ENCODE measurements around the gene EHD1. TPM values are rescaled to one million over a fixed set of nuclear protein-coding genes. Genes with fewer than 3 reads are reported as not detected.

EHD1 gene
- polyA plus RNA-seq, 3 donors = 30.3 to 212 (median 48.4) TPM

DNA sequence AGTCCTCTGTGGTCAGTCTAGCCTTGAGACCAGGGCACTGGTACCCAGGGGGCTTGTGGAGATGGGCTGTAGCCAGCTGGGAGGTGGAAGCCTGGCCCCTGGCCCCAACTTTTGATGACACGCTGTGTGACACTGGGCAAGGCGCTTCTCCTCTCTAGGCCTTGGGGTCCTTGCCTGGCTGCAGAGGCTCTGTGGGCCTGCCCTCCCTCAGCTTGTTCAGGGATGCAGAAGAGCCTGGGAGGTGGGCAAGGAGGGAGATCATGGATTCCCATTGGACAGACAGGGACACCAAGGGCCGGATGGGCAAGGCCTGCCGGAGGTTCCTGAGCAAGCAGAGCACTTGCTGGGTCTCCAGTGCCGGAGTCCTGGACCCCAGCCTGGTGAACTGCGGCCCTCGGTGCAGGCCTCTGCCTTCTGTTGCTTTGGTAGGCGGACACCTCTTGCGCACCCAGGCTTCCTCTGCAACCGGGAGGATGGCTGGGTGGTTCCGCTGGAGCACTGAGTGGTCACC is 44.8 kb upstream of the EHD1 start:
- Histone ChIP-seq H4K20me1 (ENCODE audit: insufficient read depth, low read length) (no peaks in the 10 kb centered on the region), H3K4me1 (ENCODE audit: control insufficient read depth in 1 of 2, insufficient read depth in 2 of 2, low read length in 2 of 2) (peaks cover 14 to 27% of the 10 kb centered on the region in 2 donors), H3K79me2 (ENCODE audit: insufficient read depth, low read length) (no peaks in the 10 kb centered on the region), H3K27ac (ENCODE audit: low read depth in 1 of 2, low read length in 2 of 2) (peak overlapping the region in 1 of 2 donors; percentile 99), H3K4me3 (replicated peaks in 1 of 3; ENCODE audit: low read depth in 2 of 3, low read length in 3 of 3) (no peak overlapping the region), H2AFZ (ENCODE audit: insufficient read depth, low read depth, low read length, poor library complexity, severe bottlenecking) (peak overlapping the region; percentile 100), H3K9ac (ENCODE audit: insufficient read depth, low read length, poor library complexity, severe bottlenecking) (no peak overlapping the region), H3K9me3 (replicated peaks in 1 of 2; ENCODE audit: control insufficient read depth in 1 of 2, insufficient read depth in 1 of 2, low read length in 2 of 2) (no peaks in the 10 kb centered on the region), H3K4me2 (replicated peaks; ENCODE audit: extremely low read depth, low read length, poor library complexity, severe bottlenecking) (peak overlapping the region; percentile 98), H3K27me3 (ENCODE audit: control insufficient read depth in 2 of 2, insufficient read depth in 2 of 2, low read length in 2 of 2) (no peaks in the 10 kb centered on the region), H3K36me3 (replicated peaks in 1 of 2; ENCODE audit: control insufficient read depth in 1 of 2, insufficient read depth in 2 of 2, low read length in 2 of 2) (peaks cover 0 to 14% of the 10 kb centered on the region in 2 donors)
- no peak for DNase-seq
- Mint-ChIP-seq H3K36me3 (peaks cover 15 to 16% of the 10 kb centered on the region in 2 donors), H3K4me1 (peaks cover 16% of the 10 kb centered on the region), H3K27ac (peak overlapping the region in 1 of 7 donors; percentile 99), H3K4me3 (no peak overlapping the region), H3K27me3 (ENCODE audit: low read depth in 3 of 3) (peaks cover 0 to 5% (median 3%) of the 10 kb centered on the region in 3 donors), H3K9me3 (no peaks in the 10 kb centered on the region)
- intact Hi-C loops (cut with micrococcal nuclease) = no loop called here
- 95% methylated on average over 11 of the region's 11 CpGs for WGBS (ENCODE audit: insufficient coverage)
- TF ChIP-seq, protein P1, sequence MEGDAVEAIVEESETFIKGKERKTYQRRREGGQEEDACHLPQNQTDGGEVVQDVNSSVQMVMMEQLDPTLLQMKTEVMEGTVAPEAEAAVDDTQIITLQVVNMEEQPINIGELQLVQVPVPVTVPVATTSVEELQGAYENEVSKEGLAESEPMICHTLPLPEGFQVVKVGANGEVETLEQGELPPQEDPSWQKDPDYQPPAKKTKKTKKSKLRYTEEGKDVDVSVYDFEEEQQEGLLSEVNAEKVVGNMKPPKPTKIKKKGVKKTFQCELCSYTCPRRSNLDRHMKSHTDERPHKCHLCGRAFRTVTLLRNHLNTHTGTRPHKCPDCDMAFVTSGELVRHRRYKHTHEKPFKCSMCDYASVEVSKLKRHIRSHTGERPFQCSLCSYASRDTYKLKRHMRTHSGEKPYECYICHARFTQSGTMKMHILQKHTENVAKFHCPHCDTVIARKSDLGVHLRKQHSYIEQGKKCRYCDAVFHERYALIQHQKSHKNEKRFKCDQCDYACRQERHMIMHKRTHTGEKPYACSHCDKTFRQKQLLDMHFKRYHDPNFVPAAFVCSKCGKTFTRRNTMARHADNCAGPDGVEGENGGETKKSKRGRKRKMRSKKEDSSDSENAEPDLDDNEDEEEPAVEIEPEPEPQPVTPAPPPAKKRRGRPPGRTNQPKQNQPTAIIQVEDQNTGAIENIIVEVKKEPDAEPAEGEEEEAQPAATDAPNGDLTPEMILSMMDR (IDR thresholded peaks at IDR 0.05) = no peak

DNA sequence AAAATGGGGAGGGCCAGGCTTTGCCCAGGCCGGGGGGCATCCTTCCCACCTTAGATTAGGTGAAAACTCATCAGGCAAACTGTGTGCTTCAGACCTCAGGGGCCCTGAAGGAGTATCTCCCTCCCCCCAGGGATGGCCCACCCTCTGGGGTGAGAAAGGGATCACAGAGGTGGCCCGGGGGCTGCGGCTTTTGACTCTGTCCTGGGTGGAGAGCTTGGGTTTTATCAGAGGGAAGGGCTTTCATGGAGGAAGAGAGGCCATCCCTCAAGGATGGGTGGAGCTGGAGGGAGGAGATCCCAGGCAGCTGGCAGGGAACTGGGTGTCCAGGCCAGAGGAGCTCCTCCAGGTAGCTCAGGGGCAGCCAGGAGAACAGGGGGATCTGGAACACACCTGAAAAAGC is 43.0 kb upstream of the EHD1 start:
- Mint-ChIP-seq H3K27me3 (ENCODE audit: low read depth in 3 of 3) (peaks cover 0 to 5% (median 3%) of the 10 kb centered on the region in 3 donors), H3K36me3 (no peaks in the 10 kb centered on the region), H3K4me3 (no peak overlapping the region), H3K27ac (no peak overlapping the region), H3K9me3 (peaks cover 0 to under 1% (median 0%) of the 10 kb centered on the region in 7 donors), H3K4me1 (peaks cover 27% of the 10 kb centered on the region)
- no peak overlapping the region for H3K4me2 ChIP-seq (replicated peaks; ENCODE audit: extremely low read depth, low read length, poor library complexity, severe bottlenecking)
- no peaks in the 10 kb centered on the region for H3K36me3 ChIP-seq (replicated peaks in 1 of 2; ENCODE audit: control insufficient read depth in 1 of 2, insufficient read depth in 2 of 2, low read length in 2 of 2)
- peaks cover 4% of the 10 kb centered on the region for H3K79me2 ChIP-seq (ENCODE audit: insufficient read depth, low read length)
- intact Hi-C loops (cut with micrococcal nuclease) = no loop called here
- H3K9me3 ChIP-seq (replicated peaks in 1 of 2; ENCODE audit: control insufficient read depth in 1 of 2, insufficient read depth in 1 of 2, low read length in 2 of 2) = no peaks in the 10 kb centered on the region
- no peak for DNase-seq
- peaks cover 1% of the 10 kb centered on the region for H4K20me1 ChIP-seq (ENCODE audit: insufficient read depth, low read length)
- WGBS (ENCODE audit: insufficient coverage) = no CpG with 5 or more reads among the region's 3 CpGs
- no peaks in the 10 kb centered on the region for H3K27me3 ChIP-seq (ENCODE audit: control insufficient read depth in 2 of 2, insufficient read depth in 2 of 2, low read length in 2 of 2)
- H3K4me3 ChIP-seq (replicated peaks in 1 of 3; ENCODE audit: low read depth in 2 of 3, low read length in 3 of 3) = no peak overlapping the region
- no peak overlapping the region for H2AFZ ChIP-seq (ENCODE audit: insufficient read depth, low read depth, low read length, poor library complexity, severe bottlenecking)
- H3K9ac ChIP-seq (ENCODE audit: insufficient read depth, low read length, poor library complexity, severe bottlenecking) = no peak overlapping the region
- H3K27ac ChIP-seq (ENCODE audit: low read depth in 1 of 2, low read length in 2 of 2) = no peak overlapping the region
- H3K4me1 ChIP-seq (ENCODE audit: control insufficient read depth in 1 of 2, insufficient read depth in 2 of 2, low read length in 2 of 2) = peaks cover 26 to 38% of the 10 kb centered on the region in 2 donors
- TF ChIP-seq, protein P1 (IDR thresholded peaks at IDR 0.05) = no peak

All from CD14-positive monocyte (primary cell).